Measurements from ENCODE around the gene C1QTNF5.

Gene C1QTNF5

GRCh38 chr11:119290894-119291497 is 49.7 kb downstream of the C1QTNF5 start:
- DNase-seq (ENCODE audit: low spot score), result no peak
